BE2C (cell line): Measurements from ENCODE around the gene PDCD1LG2.

Source experiments
- DNase-seq: peaks from one replicate; pipeline ENCODE4 v3.0.0-alpha.2; 2020
- H3K27me3 ChIP-seq: fragments of 250-450 bp; sonication (Bioruptor Pico); 2 replicates; pipeline ENCODE4 v1.5.1; 2020; ENCODE audit warnings: mild to moderate bottlenecking
- H3K36me3 ChIP-seq: fragments of 250-450 bp; sonication (Bioruptor Pico); 2 replicates; pipeline ENCODE4 v1.5.1; 2020; ENCODE audit warnings: mild to moderate bottlenecking
- H3K4me1 ChIP-seq: fragments of 250-450 bp; sonication (Bioruptor Pico); 2 replicates; pipeline ENCODE4 v1.5.1; 2020
- H3K4me3 ChIP-seq: 2 replicates; pipeline ENCODE4 v1.5.1; 2011; ENCODE audit warnings: low read depth, low read length
- H3K9me3 ChIP-seq: fragments of 250-450 bp; sonication (Bioruptor Pico); 2 replicates; pipeline ENCODE4 v1.5.1; 2020
- CTCF ChIP-seq: IDR thresholded peaks from 2 replicates; pipeline ENCODE4 v1.5.1; 2012; ENCODE audit warnings: mild to moderate bottlenecking, low read depth, low read length

PDCD1LG2 gene

GRCh38 chr9:5586391-5586802 lies 76.1 kb downstream of the PDCD1LG2 start:
- H3K4me1 ChIP-seq, result peaks cover 3% of the 10 kb centered on the region; the same call in 1 of the 2 replicates
- H3K27me3 ChIP-seq, result no peaks in the 10 kb centered on the region
- no peak for DNase-seq
- H3K4me3 ChIP-seq, result no peak overlapping the region
- TF ChIP-seq CTCF, result no peak
- no peaks in the 10 kb centered on the region for H3K9me3 ChIP-seq
- no peaks in the 10 kb centered on the region for H3K36me3 ChIP-seq

DNA sequence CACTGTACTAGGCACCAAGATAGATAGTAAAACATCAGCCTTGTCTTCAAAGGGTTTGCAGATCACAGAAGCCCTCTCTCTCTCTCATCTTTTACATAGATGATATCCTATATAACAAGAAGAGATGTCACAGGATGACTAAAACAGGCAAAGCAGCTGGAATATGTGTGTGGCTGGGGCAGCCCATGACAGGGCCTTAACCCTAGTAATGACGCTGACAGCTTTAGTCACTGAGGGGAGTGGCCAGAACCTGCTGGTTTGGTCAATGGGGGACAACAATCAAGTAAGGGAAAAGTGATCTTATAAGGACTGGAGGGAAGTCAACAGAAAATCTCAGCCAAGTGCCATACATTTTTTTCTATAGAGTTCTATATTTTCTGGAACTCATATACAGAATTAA lies 76.7 kb downstream of the PDCD1LG2 start:
- no peak for TF ChIP-seq CTCF
- Histone ChIP-seq H3K4me3 (no peak overlapping the region), H3K27me3 (no peaks in the 10 kb centered on the region), H3K36me3 (no peaks in the 10 kb centered on the region), H3K4me1 (peaks cover 3% of the 10 kb centered on the region; the same call in 1 of the 2 replicates), H3K9me3 (no peaks in the 10 kb centered on the region)
- no peak for DNase-seq

- DNase-seq, result no peak
- Histone ChIP-seq H3K9me3 (no peaks in the 10 kb centered on the region), H3K36me3 (no peaks in the 10 kb centered on the region), H3K27me3 (no peaks in the 10 kb centered on the region), H3K4me3 (no peak overlapping the region), H3K4me1 (peaks cover 3% of the 10 kb centered on the region; the same call in 1 of the 2 replicates)
- TF ChIP-seq CTCF, result no peak
Measured at GRCh38 chr9:5592231-5592630, 81.9 kb downstream of the PDCD1LG2 start.

GRCh38 chr9:5592904-5593303 lies 82.6 kb downstream of the PDCD1LG2 start:
- Histone ChIP-seq H3K27me3 (no peaks in the 10 kb centered on the region), H3K36me3 (no peaks in the 10 kb centered on the region), H3K9me3 (no peaks in the 10 kb centered on the region), H3K4me1 (peaks cover 3% of the 10 kb centered on the region; the same call in 1 of the 2 replicates), H3K4me3 (no peak overlapping the region)
- DNase-seq, result no peak
- no peak for TF ChIP-seq CTCF

- no peak for TF ChIP-seq CTCF
- Histone ChIP-seq H3K4me3 (no peak overlapping the region), H3K27me3 (no peaks in the 10 kb centered on the region), H3K36me3 (no peaks in the 10 kb centered on the region), H3K9me3 (no peaks in the 10 kb centered on the region), H3K4me1 (peaks cover 3% of the 10 kb centered on the region; the same call in 1 of the 2 replicates)
- DNase-seq, result no peak
Measured at GRCh38 chr9:5593904-5594303, 83.6 kb downstream of the PDCD1LG2 start.

GRCh38 chr9:5596173-5596572 lies 85.8 kb downstream of the PDCD1LG2 start:
- no peak for TF ChIP-seq CTCF
- H3K27me3 ChIP-seq, result no peaks in the 10 kb centered on the region
- DNase-seq, result no peak
- H3K36me3 ChIP-seq, result no peaks in the 10 kb centered on the region
- H3K4me1 ChIP-seq, result no peaks in the 10 kb centered on the region
- H3K4me3 ChIP-seq, result no peak overlapping the region
- H3K9me3 ChIP-seq, result no peaks in the 10 kb centered on the region
